Panc1 (cell line): Measurements from ENCODE around the gene SHANK3. TPM values are rescaled to one million over a fixed set of nuclear protein-coding genes. Genes with fewer than 3 reads are reported as not detected.

Source experiments
- ATAC-seq: fragments of 200-7000 bp; cut with Tn5 transposase; 2 replicates; pipeline ENCODE4 v1.9.1; 2020; ENCODE audit warnings: mild to moderate bottlenecking, moderate library complexity
- BruUV-seq: library from RNA; stranded (reverse); fragments of 400-500 nt; replicated peaks from 2 replicates; lab custom pipeline; 2021; lab: Mats Ljungman, UMichigan
- CTCF ChIA-PET: fragments of 300-600 bp; sonication (Branson Sonifier 250); formaldehyde crosslinking; loops from one replicate; lab custom pipeline; 2022; ENCODE audit warnings: antibody characterized with exemption; lab: Charles Lee
- POLR2A ChIA-PET: fragments of 300-600 bp; sonication (Branson Sonifier 250); formaldehyde crosslinking; loops from one replicate; lab custom pipeline; 2022; ENCODE audit warnings: antibody characterized with exemption; lab: Charles Lee
- DNase-seq: peaks from one replicate; pipeline ENCODE4 v3.0.0-alpha.2; 2010; ENCODE audit warnings: low read depth, low spot score
- H3K27ac ChIP-seq: 2 replicates; pipeline ENCODE4 v1.5.1; 2011; ENCODE audit warnings: mild to moderate bottlenecking, low read length, inconsistent platforms
- H3K27me3 ChIP-seq: fragments of 200-500 bp; sonication (Bioruptor generic); 2 replicates; pipeline ENCODE4 v1.6.0; 2014; ENCODE audit warnings: low read length, inconsistent platforms; ENCODE audit not compliant: control insufficient read depth, insufficient read depth
- H3K36me3 ChIP-seq: fragments of 200-500 bp; sonication (Bioruptor generic); 2 replicates; pipeline ENCODE4 v1.5.1; 2014; ENCODE audit warnings: inconsistent platforms, mild to moderate bottlenecking, low read length, moderate library complexity; ENCODE audit not compliant: control insufficient read depth, insufficient read depth
- H3K4me1 ChIP-seq: 2 replicates; pipeline ENCODE4 v1.5.1; 2011; ENCODE audit warnings: inconsistent platforms, mild to moderate bottlenecking, low read length, moderate library complexity; ENCODE audit not compliant: control insufficient read depth, insufficient read depth
- H3K4me3 ChIP-seq, 2 experiments: 2 replicates each; pipeline ENCODE4 v1.5.1; 2011 to 2012; ENCODE audit warnings: low read depth in 2 of 2, low read length in 2 of 2, mild to moderate bottlenecking in 2 of 2, inconsistent platforms in 1 of 2, moderate library complexity in 1 of 2
- H3K9me3 ChIP-seq: fragments of 200-500 bp; sonication (Bioruptor generic); 2 replicates; pipeline ENCODE4 v1.5.1; 2014; ENCODE audit warnings: low read depth, mild to moderate bottlenecking, inconsistent platforms, low read length, moderate library complexity; ENCODE audit not compliant: control insufficient read depth, insufficient read depth
- POLR2AphosphoS5 ChIP-seq: IDR thresholded peaks from 2 replicates; pipeline ENCODE4 v1.6.1; 2012; ENCODE audit warnings: mild to moderate bottlenecking, low read depth, low read length, moderate library complexity
- SIN3A ChIP-seq: IDR thresholded peaks from 2 replicates; pipeline ENCODE4 v1.6.1; 2012; ENCODE audit warnings: low read depth, mild to moderate bottlenecking, low read length, moderate library complexity, borderline replicate concordance; ENCODE audit not compliant: insufficient read depth
- TCF7L2 ChIP-seq: IDR thresholded peaks from 2 replicates; pipeline ENCODE4 v1.6.1; 2011; ENCODE audit warnings: mild to moderate bottlenecking, low read depth, low read length, inconsistent platforms
- in situ Hi-C: cut with HindIII; loops from 2 replicates; pipeline ENCODE4 v1.10.0; 2016; ENCODE audit warnings: low sequenced_read_pairs, low pct_unique_long_range_greater_than_20kb
- intact Hi-C: fragments of 100-400 bp; cut with micrococcal nuclease; formaldehyde crosslinking; loops from one replicate; pipeline ENCODE4 v1.10.0; 2022; ENCODE audit not compliant: unreplicated experiment
- total RNA-seq: library from RNA; stranded (reverse); gene quantifications from one replicate; pipeline ENCODE4 v1.2.1, GENCODE V29; 2021; ENCODE audit not compliant: unreplicated experiment
- TF ChIP-seq, protein P1 (sequence below), 2 experiments: IDR thresholded peaks; 2 replicates each; pipeline ENCODE4 v1.6.1; 2011 to 2012; ENCODE audit warnings: low read depth in 2 of 2, control low read depth in 1 of 2, low read length in 1 of 2, mild to moderate bottlenecking in 1 of 2, moderate library complexity in 1 of 2; ENCODE audit not compliant: insufficient read depth in 1 of 2
- TF ChIP-seq, protein P2 (sequence below): fragments of 450-650 bp; IDR thresholded peaks from 2 replicates; pipeline ENCODE4 v1.5.1; 2017; ENCODE audit warnings: mild to moderate bottlenecking

The SHANK3 gene
- total RNA-seq, 1 experiment from 2014 or later, result 7.6 TPM

DNA sequence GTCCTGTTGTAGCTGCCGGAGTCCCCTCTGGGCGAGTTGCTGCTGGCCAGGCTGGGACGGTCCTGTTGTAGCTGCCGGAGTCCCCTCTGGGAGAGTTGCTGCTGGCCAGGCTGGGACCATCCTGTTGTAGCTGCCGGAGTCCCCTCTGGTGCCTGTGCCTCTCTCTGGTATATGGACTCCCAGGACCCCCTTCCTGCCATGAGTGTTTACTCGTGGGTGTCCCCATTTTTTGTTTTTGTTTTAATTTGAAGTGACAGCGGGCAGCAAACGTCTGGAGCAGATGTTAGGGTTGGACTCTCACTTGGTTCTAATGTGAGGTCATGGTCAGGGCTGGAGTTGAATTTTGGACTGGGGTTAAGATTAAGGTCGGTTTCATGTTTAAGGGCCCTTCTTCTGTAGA lies 14.2 kb downstream of the SHANK3 start:
- H3K4me1 ChIP-seq, result no peaks in the 10 kb centered on the region
- in situ Hi-C loops, result no loop called here
- intact Hi-C loops, result no loop called here
- H3K4me3 ChIP-seq, result no peak overlapping the region
- DNase-seq (no peak), ATAC-seq (no peak)
- ChIA-PET CTCF (no interaction called here), POLR2A (no interaction called here)
- H3K36me3 ChIP-seq, result no peaks in the 10 kb centered on the region
- TF ChIP-seq, protein P1, sequence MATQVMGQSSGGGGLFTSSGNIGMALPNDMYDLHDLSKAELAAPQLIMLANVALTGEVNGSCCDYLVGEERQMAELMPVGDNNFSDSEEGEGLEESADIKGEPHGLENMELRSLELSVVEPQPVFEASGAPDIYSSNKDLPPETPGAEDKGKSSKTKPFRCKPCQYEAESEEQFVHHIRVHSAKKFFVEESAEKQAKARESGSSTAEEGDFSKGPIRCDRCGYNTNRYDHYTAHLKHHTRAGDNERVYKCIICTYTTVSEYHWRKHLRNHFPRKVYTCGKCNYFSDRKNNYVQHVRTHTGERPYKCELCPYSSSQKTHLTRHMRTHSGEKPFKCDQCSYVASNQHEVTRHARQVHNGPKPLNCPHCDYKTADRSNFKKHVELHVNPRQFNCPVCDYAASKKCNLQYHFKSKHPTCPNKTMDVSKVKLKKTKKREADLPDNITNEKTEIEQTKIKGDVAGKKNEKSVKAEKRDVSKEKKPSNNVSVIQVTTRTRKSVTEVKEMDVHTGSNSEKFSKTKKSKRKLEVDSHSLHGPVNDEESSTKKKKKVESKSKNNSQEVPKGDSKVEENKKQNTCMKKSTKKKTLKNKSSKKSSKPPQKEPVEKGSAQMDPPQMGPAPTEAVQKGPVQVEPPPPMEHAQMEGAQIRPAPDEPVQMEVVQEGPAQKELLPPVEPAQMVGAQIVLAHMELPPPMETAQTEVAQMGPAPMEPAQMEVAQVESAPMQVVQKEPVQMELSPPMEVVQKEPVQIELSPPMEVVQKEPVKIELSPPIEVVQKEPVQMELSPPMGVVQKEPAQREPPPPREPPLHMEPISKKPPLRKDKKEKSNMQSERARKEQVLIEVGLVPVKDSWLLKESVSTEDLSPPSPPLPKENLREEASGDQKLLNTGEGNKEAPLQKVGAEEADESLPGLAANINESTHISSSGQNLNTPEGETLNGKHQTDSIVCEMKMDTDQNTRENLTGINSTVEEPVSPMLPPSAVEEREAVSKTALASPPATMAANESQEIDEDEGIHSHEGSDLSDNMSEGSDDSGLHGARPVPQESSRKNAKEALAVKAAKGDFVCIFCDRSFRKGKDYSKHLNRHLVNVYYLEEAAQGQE (IDR thresholded peaks at IDR 0.05; ENCODE audit: insufficient read depth in 1 of 2, low read depth in 2 of 2, low read length in 1 of 2), result no peak
- TF ChIP-seq, protein P2, sequence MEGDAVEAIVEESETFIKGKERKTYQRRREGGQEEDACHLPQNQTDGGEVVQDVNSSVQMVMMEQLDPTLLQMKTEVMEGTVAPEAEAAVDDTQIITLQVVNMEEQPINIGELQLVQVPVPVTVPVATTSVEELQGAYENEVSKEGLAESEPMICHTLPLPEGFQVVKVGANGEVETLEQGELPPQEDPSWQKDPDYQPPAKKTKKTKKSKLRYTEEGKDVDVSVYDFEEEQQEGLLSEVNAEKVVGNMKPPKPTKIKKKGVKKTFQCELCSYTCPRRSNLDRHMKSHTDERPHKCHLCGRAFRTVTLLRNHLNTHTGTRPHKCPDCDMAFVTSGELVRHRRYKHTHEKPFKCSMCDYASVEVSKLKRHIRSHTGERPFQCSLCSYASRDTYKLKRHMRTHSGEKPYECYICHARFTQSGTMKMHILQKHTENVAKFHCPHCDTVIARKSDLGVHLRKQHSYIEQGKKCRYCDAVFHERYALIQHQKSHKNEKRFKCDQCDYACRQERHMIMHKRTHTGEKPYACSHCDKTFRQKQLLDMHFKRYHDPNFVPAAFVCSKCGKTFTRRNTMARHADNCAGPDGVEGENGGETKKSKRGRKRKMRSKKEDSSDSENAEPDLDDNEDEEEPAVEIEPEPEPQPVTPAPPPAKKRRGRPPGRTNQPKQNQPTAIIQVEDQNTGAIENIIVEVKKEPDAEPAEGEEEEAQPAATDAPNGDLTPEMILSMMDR, result no peak
- no peak for TF ChIP-seq TCF7L2
- TF ChIP-seq SIN3A, result no peak
- no peak for TF ChIP-seq POLR2AphosphoS5
- no peaks in the 10 kb centered on the region for H3K9me3 ChIP-seq
- no peak overlapping the region for H3K27ac ChIP-seq
- H3K27me3 ChIP-seq, result no peaks in the 10 kb centered on the region
- no TSS peak for BruUV-seq

DNA sequence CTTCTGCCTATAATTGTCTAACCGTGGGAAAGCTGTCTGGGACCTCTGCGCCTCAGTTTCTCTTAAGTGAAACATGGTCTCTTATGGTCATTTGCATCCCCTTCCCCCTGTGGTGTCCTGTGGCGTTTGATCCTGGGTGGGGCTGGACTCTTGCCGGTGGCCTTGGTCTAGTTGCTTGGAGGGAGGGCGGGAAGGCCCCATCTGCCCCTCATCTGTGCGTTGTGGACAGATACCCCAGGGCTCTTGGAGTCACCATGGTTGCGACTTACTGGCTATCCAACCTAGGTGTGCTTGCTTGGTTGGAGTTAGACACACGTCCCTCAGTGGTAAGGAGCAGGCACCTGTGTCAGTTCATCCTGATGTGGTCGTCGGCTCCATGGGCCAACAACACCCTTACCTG lies 15.2 kb downstream of the SHANK3 start:
- no peak for ATAC-seq
- H3K4me1 ChIP-seq, result no peaks in the 10 kb centered on the region
- no peaks in the 10 kb centered on the region for H3K27me3 ChIP-seq
- in situ Hi-C loops (no loop called here), intact Hi-C loops (no loop called here)
- ChIA-PET CTCF (no interaction called here), POLR2A (no interaction called here)
- no peak overlapping the region for H3K27ac ChIP-seq
- no peaks in the 10 kb centered on the region for H3K36me3 ChIP-seq
- no peak for DNase-seq
- H3K4me3 ChIP-seq, result no peak overlapping the region
- no peak for TF ChIP-seq POLR2AphosphoS5
- TF ChIP-seq, protein P2, result no peak
- TF ChIP-seq, protein P1 (IDR thresholded peaks at IDR 0.05; ENCODE audit: insufficient read depth in 1 of 2, low read depth in 2 of 2, low read length in 1 of 2), result no peak
- TF ChIP-seq SIN3A, result no peak
- no peak for TF ChIP-seq TCF7L2
- no peaks in the 10 kb centered on the region for H3K9me3 ChIP-seq
- BruUV-seq, result no TSS peak
